BE2C (cell line): ENCODE measurements around the gene MAGEA12.
"Not testable (repeated sequence)": the region's sequence is repeated elsewhere in the genome, so short reads cannot be mapped to it uniquely, and the experiment has no call there.

Source experiments
- DNase-seq: peaks from one replicate; pipeline ENCODE4 v3.0.0-alpha.2; 2020
- H3K27me3 ChIP-seq: fragments of 250-450 bp; sonication (Bioruptor Pico); 2 replicates; pipeline ENCODE4 v1.5.1; 2020; ENCODE audit warnings: mild to moderate bottlenecking
- H3K36me3 ChIP-seq: fragments of 250-450 bp; sonication (Bioruptor Pico); 2 replicates; pipeline ENCODE4 v1.5.1; 2020; ENCODE audit warnings: mild to moderate bottlenecking
- H3K4me1 ChIP-seq: fragments of 250-450 bp; sonication (Bioruptor Pico); 2 replicates; pipeline ENCODE4 v1.5.1; 2020
- H3K4me3 ChIP-seq: 2 replicates; pipeline ENCODE4 v1.5.1; 2011; ENCODE audit warnings: low read depth, low read length
- H3K9me3 ChIP-seq: fragments of 250-450 bp; sonication (Bioruptor Pico); 2 replicates; pipeline ENCODE4 v1.5.1; 2020
- TF ChIP-seq, protein P1 (sequence below): IDR thresholded peaks from 2 replicates; pipeline ENCODE4 v1.5.1; 2012; ENCODE audit warnings: mild to moderate bottlenecking, low read depth, low read length

Gene MAGEA12

GRCh38 chrX:152735101-152735500 lies 1.5 kb downstream of the MAGEA12 start:
- Histone ChIP-seq H3K36me3 (no peaks in the 10 kb centered on the region), H3K4me1 (no peaks in the 10 kb centered on the region), H3K4me3 (no peak overlapping the region), H3K9me3 (no peaks in the 10 kb centered on the region), H3K27me3 (no peaks in the 10 kb centered on the region)
- TF ChIP-seq, protein P1, sequence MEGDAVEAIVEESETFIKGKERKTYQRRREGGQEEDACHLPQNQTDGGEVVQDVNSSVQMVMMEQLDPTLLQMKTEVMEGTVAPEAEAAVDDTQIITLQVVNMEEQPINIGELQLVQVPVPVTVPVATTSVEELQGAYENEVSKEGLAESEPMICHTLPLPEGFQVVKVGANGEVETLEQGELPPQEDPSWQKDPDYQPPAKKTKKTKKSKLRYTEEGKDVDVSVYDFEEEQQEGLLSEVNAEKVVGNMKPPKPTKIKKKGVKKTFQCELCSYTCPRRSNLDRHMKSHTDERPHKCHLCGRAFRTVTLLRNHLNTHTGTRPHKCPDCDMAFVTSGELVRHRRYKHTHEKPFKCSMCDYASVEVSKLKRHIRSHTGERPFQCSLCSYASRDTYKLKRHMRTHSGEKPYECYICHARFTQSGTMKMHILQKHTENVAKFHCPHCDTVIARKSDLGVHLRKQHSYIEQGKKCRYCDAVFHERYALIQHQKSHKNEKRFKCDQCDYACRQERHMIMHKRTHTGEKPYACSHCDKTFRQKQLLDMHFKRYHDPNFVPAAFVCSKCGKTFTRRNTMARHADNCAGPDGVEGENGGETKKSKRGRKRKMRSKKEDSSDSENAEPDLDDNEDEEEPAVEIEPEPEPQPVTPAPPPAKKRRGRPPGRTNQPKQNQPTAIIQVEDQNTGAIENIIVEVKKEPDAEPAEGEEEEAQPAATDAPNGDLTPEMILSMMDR = no peak
- no peak for DNase-seq

DNA sequence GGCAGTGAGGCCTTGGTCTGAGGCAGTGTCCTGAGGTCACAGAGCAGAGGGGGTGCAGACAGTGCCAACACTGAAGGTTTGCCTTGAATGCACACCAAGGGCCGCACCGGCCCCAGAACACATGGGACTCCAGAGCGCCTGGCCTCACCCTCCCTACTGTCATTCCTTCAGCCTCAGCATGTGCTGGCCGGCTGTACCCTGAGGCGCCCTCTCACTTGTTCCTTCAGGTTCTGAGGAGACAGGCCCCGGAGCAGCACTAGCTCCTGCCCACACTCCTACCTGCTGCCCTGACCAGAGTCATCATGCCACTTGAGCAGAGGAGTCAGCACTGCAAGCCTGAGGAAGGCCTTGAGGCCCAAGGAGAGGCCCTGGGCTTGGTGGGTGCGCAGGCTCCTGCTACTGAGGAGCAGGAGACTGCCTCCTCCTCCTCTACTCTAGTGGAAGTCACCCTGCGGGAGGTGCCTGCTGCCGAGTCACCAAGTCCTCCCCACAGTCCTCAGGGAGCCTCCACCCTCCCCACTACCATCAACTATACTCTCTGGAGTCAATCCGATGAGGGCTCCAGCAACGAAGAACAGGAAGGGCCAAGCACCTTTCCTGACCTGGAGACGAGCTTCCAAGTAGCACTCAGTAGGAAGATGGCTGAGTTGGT lies 2.4 kb downstream of the MAGEA12 start:
- H3K9me3 ChIP-seq = no peaks in the 10 kb centered on the region
- H3K27me3 ChIP-seq = no peaks in the 10 kb centered on the region
- TF ChIP-seq, protein P1 = no peak
- no peaks in the 10 kb centered on the region for H3K36me3 ChIP-seq
- H3K4me3 ChIP-seq = no peak overlapping the region
- no peak for DNase-seq
- no peaks in the 10 kb centered on the region for H3K4me1 ChIP-seq

- not testable (repeated sequence) for DNase-seq, H3K9me3 ChIP-seq, H3K36me3 ChIP-seq, H3K4me1 ChIP-seq, H3K27me3 ChIP-seq, H3K4me3 ChIP-seq
These were observed 3.0 kb downstream of the MAGEA12 start for GRCh38 chrX:152736528-152736927.

GRCh38 chrX:152738560-152738959 lies 5.0 kb downstream of the MAGEA12 start:
- Histone ChIP-seq H3K9me3 (no peaks in the 10 kb centered on the region), H3K36me3 (no peaks in the 10 kb centered on the region), H3K27me3 (no peaks in the 10 kb centered on the region), H3K4me1 (no peaks in the 10 kb centered on the region), H3K4me3 (no peak overlapping the region)
- no peak for DNase-seq
- TF ChIP-seq, protein P1 = no peak

DNA sequence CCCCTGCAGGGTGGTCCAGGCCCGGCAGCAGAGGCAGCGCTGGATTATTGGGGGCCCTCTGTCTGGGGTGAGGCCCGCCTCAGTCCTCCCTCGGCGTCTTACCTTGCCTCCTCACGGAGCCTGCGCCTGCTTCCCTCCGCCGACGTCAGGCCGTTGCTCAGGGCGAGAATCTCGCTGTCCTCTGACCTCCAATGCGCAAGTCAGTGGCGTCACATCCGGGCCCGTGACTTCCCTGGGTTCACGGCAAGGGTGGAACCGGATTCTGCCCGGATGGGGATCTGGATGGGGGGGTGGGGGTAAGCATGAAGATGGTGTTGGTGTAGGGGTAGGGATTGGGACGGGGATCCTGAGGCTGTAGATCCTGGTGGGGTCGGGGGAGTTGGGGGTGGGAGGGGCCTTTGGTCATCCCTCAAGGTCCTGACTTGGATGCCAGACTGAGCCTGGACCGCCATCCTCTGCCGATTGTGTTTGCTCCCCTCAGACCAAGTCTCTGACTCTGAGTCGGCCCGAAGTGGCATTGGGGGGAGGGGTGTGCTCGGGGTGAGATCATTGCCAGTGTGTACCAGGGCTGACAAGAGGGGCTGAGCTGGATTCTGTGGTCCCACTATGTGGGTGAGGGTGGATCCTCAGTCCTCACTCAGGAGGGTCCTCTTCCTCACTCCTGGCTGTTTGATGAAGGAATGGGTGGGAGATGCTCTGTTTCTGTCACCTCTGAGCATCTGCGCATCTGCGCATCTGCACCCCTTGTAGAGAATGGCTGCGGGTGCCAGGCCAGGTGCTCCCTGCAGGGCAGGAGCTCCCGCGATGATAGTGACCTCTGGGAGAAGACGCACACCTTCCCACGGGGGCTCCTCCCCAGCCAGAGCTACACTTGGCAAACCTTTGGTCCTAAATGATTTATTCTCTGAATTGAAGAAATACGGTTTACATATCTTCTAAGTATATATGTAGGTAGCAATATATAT lies 20.4 kb downstream of the MAGEA12 start, which contains the start of gene MAGEA2:
TSS of gene MAGEA2 (minus strand) at position 157 of the 965 bp plus-strand sequence. CDS start 2,479 bp downstream, outside the sequence.
- not testable (repeated sequence) for H3K27me3 ChIP-seq, H3K4me1 ChIP-seq, H3K4me3 ChIP-seq, H3K36me3 ChIP-seq, H3K9me3 ChIP-seq, DNase-seq

GRCh38 chrX:152754871-152755270 lies 21.3 kb downstream of the MAGEA12 start:
- not testable (repeated sequence) for H3K4me3 ChIP-seq, DNase-seq, H3K4me1 ChIP-seq, H3K36me3 ChIP-seq, H3K27me3 ChIP-seq, H3K9me3 ChIP-seq

GRCh38 chrX:152758918-152759317 lies 25.4 kb downstream of the MAGEA12 start, which contains the start of gene CSAG3:
Gene CSAG3, plus strand, starts transcription at chrX:152759218.
- H3K9me3 ChIP-seq, H3K4me3 ChIP-seq, H3K4me1 ChIP-seq, H3K27me3 ChIP-seq, H3K36me3 ChIP-seq, DNase-seq: not testable (repeated sequence)

- H3K4me3 ChIP-seq, H3K36me3 ChIP-seq, H3K9me3 ChIP-seq, H3K27me3 ChIP-seq, DNase-seq, H3K4me1 ChIP-seq: not testable (repeated sequence)
These were observed 26.0 kb downstream of the MAGEA12 start for GRCh38 chrX:152759544-152759943.

GRCh38 chrX:152761582-152761981 lies 28.0 kb downstream of the MAGEA12 start:
- not testable (repeated sequence) for H3K9me3 ChIP-seq, H3K36me3 ChIP-seq, H3K4me1 ChIP-seq, DNase-seq, H3K27me3 ChIP-seq, H3K4me3 ChIP-seq

DNA sequence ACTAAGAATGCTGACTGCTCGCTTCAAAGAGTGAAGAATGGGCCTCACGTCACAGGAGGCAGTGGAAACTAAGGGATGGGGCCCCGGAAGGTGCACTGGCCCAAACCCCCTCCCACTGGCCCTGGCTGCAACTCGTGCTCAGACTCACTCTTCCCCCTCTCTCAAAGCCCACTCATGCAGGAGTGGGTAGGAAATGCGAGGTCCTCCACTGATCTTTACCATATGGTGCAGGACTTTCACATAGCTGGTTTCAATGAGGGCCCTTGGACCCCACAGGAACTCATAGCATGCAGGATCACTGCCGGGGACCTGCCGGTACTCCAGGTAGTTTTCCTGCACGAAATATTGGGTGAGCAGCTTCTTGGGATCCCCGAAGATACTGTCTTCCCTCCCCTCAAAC lies 33.0 kb downstream of the MAGEA12 start:
- not testable (repeated sequence) for DNase-seq

DNA sequence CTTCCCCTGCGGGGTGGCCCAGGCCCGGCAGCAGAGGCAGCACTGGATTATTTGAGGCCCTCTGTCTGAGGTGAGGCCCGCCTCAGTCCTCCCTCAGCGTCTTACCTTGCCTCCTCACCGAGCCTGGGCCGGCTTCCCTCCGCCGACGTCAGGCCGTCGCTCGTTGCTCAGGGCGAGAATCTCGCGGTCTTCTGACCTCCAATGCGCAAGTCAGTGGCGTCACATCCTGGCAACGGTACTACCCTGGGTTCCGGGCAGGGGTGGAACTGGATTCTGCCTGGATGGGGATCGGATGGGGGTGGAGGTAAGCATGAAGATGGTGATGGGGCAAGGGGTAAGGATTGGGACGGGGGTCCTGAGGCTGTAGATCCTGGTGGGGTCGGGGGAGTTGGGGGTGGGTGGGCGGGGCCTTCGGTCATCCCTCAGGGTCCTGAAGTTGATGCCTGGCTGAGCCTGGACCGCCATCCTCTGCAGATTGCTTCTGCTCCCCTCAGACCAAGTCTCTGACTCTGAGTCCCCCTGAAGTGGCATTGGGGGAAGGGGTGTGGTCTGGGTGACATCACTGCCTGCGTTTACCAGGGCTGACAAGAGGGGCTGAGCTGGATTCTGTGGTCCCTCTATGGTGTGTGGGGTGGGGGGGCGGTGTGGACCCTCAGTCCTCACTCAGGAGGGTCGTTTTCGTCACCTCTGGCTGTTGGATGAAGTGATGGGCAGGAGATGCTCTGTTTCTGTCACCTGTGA lies 36.2 kb downstream of the MAGEA12 start, which contains the start of gene MAGEA6:
TSS of gene MAGEA6 (minus strand) at position 141 of the 741 bp plus-strand sequence. CDS start 2,039 bp downstream, outside the sequence.
- H3K4me1 ChIP-seq, H3K4me3 ChIP-seq, H3K9me3 ChIP-seq, H3K36me3 ChIP-seq, DNase-seq, H3K27me3 ChIP-seq: not testable (repeated sequence)

More for the DNA sequence above, 33.0 kb downstream of the MAGEA12 start:
- not testable (repeated sequence) for H3K4me1 ChIP-seq, H3K4me3 ChIP-seq, H3K9me3 ChIP-seq, H3K27me3 ChIP-seq, H3K36me3 ChIP-seq

DNA sequence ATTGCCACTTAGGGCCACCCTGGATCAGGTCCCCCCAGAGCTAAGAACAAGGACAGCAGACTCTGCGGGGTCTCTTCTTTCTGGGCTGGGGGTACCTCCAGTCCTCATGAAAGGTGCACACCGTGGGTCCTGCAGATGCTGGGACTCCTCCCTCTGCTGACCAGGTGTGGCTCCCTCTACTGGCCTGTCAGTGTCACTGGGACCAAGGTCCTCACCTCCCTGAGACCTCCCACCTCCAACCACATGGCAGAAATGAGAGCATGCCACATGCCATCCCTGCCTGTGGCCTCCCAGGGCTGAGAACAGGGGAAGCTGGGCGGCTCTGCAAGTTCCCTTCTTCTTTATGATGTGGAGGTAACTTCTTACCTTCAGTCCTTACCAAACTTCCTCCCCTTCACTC lies 53.5 kb downstream of the MAGEA12 start:
- not testable (repeated sequence) for DNase-seq, H3K9me3 ChIP-seq, H3K4me1 ChIP-seq, H3K4me3 ChIP-seq, H3K36me3 ChIP-seq, H3K27me3 ChIP-seq
